ENCODE measurements around the gene MKLN1. TPM values are rescaled to one million over a fixed set of nuclear protein-coding genes. Genes with fewer than 3 reads are reported as not detected.

The MKLN1 gene
- total RNA-seq, 2 donors from 2014 or later: 27.4 to 28.5 TPM

DNA sequence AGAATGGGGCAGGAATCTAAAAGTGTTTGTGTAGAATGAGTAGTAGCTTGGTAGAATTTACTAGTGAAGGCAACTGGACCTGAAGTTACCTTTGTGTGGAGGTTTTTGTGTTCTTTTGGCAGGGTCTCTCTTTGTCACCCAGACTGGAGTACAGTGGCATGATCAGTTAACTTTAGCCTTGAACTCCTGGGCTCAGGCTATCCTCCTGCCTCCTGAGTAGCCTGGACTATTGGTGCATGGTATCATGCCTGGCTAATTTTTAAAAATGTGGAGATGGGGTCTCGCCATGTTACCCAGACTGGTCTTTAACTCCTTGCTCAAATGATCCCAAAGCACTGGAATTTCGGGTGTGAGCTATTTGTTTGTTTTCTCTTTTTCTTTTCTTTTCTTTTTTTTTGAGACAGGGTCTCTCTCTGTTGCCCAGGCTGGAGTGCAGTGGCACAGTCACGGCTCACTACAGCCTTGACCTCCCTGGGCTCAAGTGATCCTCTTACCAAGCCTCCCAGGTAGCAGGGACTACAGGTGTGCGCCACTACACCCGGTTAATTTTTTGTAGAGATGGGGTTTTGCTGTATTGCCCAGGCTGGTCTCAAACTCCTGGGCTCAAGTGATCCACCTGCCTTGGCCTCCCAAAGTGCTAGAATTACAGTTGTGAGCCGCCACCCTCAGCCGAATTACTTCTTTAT is 76.7 kb downstream of the MKLN1 start:
- no peak overlapping the region for H3K27ac ChIP-seq
- H3K4me1 ChIP-seq: peaks cover 0 to 25% of the 10 kb centered on the region in 2 donors
- TF ChIP-seq CTCF (IDR thresholded peaks at IDR 0.05): no peak
- H3K36me3 ChIP-seq: peaks cover 12% of the 10 kb centered on the region
- peaks cover 0 to 9% of the 10 kb centered on the region in 2 donors for H3K9me3 ChIP-seq
- no peak for DNase-seq (ENCODE audit: low spot score)
- H3K4me3 ChIP-seq: no peak overlapping the region
- H3K27me3 ChIP-seq: no peaks in the 10 kb centered on the region

- H3K27ac ChIP-seq: no peak overlapping the region
- H3K4me1 ChIP-seq: peaks cover 0 to 7% of the 10 kb centered on the region in 2 donors
- no peaks in the 10 kb centered on the region for H3K27me3 ChIP-seq
- peaks cover 24% of the 10 kb centered on the region for H3K36me3 ChIP-seq
- H3K9me3 ChIP-seq: no peaks in the 10 kb centered on the region
- no peak for DNase-seq (ENCODE audit: low spot score)
- no peak overlapping the region for H3K4me3 ChIP-seq
- TF ChIP-seq CTCF (IDR thresholded peaks at IDR 0.05): no peak
These were observed 81.6 kb downstream of the MKLN1 start for GRCh38 chr7:131409129-131409766.

DNA sequence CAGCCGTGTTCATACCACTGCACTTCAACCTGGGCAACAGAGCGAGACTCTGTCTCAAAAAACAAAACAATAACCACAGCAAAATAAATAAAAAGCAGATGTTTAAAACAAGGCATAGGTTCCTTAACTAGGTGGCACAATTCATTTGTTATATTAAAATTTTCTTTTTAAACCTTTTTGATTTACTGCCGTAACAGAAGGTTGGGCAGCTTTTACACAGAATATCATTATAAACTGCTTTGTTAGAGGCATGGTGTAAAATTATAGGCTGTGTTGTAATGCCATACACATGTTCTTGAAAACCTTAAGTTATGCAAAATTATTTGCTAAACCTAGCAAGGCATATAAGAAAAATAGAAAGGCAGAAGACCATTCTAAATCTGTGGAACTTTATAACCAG is 84.4 kb downstream of the MKLN1 start:
- DNase-seq (ENCODE audit: low spot score): no peak
- H3K4me3 ChIP-seq: no peak overlapping the region
- no peaks in the 10 kb centered on the region for H3K27me3 ChIP-seq
- no peak overlapping the region for H3K27ac ChIP-seq
- no peak for TF ChIP-seq CTCF (IDR thresholded peaks at IDR 0.05)
- H3K4me1 ChIP-seq: peaks cover 0 to 6% of the 10 kb centered on the region in 2 donors
- no peaks in the 10 kb centered on the region for H3K9me3 ChIP-seq
- H3K36me3 ChIP-seq: peaks cover 24% of the 10 kb centered on the region

GRCh38 chr7:131413711-131414110 is 86.0 kb downstream of the MKLN1 start:
- Histone ChIP-seq H3K36me3 (peaks cover 24% of the 10 kb centered on the region), H3K9me3 (no peaks in the 10 kb centered on the region), H3K4me3 (no peak overlapping the region), H3K27me3 (no peaks in the 10 kb centered on the region), H3K4me1 (peaks cover 0 to 4% of the 10 kb centered on the region in 2 donors), H3K27ac (no peak overlapping the region)
- DNase-seq (ENCODE audit: low spot score): no peak
- TF ChIP-seq CTCF (IDR thresholded peaks at IDR 0.05): no peak

DNA sequence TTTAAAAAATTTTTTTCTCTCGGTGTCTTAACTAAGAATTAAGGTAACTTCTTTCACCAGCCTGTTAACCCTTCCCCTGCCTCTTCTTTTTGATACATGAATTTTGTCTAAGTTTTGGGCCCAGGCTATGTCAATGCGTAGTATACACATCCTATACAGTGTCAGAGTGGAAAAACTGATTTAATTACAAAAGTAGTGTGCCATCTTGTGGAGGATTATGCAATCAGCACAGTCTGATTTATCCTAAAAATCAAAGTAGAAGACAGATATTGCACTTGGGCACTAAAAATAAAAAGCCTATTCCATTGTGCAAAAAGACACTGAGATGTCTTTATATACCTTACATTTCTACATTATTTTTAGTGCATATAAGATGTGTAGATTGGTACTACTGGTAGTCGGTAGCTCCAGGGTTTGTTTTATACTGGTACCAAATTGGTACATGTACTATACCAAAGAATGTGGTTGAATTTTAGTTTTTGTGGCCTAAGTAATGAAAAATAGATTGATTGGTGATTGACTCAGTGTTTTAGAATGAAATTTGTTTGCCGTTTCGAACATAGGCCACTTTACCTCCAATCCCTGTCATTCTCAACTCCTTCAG is 96.6 kb downstream of the MKLN1 start:
- Histone ChIP-seq H3K4me3 (no peak overlapping the region), H3K36me3 (peaks cover 3% of the 10 kb centered on the region), H3K27ac (no peak overlapping the region), H3K4me1 (peaks cover 0 to 20% of the 10 kb centered on the region in 2 donors), H3K9me3 (no peaks in the 10 kb centered on the region), H3K27me3 (no peaks in the 10 kb centered on the region)
- peak; percentile 21 to 78 for TF ChIP-seq CTCF (IDR thresholded peaks at IDR 0.05)
- DNase-seq (ENCODE audit: low spot score): no peak
